HG02642 (cell line): ENCODE measurements around the gene KCTD14.
"Not testable (repeated sequence)": the region's sequence is repeated elsewhere in the genome, so short reads cannot be mapped to it uniquely, and the experiment has no call there.

Experiments used
- ATAC-seq: cut with Tn5 transposase; IDR thresholded peaks from one replicate; pipeline ENCODE4 v1.9.1; 2021; ENCODE audit warnings: mild to moderate bottlenecking; ENCODE audit not compliant: unreplicated experiment, poor library complexity

KCTD14 gene

DNA sequence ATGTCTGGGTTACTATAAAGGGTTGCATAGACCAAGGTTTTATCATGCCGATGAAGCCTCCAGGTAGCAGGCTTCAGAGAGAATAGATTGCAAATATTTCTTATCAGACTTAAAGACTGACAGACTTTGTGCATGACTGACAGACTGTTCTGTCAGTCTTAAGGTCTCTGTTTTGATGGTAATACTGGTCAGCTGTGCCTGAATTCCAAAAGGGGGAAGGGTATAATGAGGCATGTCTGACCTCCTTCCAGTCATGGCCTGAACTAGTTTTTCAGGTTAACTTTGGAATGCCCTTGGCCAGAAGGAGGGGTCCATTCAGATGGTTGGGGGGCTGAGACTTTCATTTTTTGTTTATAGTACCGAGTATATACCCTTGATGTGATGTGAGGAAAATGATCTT, 4.7 kb upstream of the KCTD14 start:
- no peak for ATAC-seq

DNA sequence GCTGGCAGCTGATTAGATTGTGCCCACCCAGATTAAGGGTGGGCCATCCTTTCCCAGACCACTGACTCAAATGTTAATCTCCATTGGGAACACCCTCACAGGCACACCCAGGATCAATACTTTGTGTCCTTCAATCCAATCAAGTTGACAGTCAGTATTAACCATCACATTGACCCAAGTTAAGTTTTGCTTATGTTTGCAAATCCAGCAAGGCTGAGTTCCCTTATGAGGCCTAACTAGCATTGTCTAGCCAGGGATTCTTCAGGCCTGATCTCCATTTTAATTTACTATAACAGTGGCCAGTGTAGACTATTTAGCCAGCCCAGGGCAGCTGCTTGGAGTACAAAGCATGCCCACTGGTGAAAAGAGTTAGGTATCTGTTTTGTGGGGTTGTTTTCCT, 2.3 kb upstream of the KCTD14 start:
- no peak for ATAC-seq

DNA sequence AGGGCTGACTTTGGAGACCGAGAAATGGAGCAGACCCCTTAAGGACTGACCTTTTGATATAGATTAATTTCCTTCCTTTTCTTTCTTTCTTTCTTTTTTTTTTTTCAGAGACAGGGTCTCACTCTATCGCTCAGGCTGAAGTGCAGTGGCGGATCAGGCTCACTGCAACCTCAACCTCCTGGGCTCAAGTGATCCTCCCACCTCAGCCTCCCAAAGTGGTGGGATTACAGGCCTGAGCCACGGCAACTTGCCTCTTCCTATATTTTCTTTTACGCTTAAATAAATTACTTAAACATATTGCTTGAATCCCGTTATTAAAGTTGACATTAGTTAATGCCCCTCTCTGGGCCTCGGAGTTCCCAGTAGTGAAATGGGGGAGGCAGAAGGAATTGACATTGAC, 350 bp upstream of the KCTD14 start:
- ATAC-seq, result no peak

DNA sequence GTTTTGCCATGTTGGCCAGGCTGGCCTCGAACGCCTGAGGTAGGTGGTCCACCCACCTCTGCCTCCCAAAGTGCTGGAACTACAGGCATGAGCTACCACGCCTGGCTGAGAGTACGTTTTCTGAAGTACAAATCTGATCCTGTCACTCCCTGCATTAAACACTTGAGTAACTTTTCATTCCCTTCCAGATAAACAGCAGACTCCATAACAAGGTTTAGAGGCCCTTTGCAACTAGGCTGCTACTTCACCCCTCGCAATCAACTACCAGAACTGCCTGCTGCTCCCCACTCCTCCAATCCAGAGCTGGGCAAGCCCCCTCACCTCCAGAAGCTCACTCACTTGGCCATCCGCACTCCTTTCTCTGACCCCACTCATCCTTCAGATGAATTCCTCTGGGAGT, 1.5 kb downstream of the KCTD14 start:
- no peak for ATAC-seq

DNA sequence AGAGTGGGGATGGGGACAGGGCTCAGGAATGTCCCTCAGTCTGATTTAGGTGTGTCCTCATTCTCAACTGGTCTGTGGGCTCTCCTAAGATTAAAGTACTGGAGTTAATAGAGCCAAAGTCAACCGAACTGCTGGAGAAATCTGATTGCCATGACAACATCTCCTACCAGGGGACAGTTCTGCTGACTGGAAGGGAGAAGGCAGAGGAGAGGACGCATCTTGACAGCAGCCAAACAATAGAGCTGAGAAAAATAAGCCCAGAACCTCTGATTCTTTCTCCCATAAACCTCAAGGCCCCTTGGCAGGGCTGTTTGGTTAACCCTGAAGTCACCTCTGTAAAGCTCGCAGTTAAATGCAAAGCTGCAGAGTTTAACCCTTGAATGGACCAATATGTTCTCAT, 2.8 kb downstream of the KCTD14 start:
- no peak for ATAC-seq

DNA sequence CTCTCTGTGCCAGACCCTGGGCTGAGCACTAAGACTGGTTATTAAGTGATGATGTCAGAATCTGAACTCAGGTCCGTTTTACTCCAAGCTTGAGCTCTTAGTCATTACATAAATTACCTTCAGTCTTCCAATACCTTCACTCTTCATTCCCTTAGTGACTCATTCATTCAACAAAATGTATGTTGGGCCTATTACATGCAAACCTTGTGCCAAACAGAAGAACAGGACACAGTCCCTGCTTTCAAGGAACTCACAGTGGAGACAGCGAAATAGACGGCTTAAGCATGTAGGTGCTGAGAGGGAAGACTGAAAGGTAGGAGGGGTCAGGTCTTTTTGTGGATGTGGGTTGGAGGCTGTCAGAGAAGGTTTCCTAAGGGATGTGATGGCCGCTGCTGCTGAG, 3.3 kb downstream of the KCTD14 start:
- no peak for ATAC-seq

DNA sequence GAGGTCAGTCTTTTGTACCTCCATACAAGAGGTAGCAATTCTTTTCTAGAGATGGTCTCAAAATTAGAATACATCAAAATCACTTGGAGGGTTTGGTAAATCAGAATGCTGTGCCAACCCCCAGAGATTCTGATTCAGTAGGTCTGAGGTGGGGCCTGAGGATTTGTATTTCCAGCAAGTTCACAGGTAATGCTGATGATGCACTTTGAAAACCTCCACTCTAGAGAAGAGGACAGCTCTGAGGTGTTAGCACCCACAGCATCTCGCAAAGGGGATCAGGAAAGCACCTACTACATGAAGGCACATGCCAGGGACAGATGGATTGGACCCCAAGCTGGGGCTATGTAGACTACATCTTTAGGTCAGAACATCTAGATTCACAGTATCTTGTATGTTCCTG, 7.2 kb downstream of the KCTD14 start:
- no peak for ATAC-seq

DNA sequence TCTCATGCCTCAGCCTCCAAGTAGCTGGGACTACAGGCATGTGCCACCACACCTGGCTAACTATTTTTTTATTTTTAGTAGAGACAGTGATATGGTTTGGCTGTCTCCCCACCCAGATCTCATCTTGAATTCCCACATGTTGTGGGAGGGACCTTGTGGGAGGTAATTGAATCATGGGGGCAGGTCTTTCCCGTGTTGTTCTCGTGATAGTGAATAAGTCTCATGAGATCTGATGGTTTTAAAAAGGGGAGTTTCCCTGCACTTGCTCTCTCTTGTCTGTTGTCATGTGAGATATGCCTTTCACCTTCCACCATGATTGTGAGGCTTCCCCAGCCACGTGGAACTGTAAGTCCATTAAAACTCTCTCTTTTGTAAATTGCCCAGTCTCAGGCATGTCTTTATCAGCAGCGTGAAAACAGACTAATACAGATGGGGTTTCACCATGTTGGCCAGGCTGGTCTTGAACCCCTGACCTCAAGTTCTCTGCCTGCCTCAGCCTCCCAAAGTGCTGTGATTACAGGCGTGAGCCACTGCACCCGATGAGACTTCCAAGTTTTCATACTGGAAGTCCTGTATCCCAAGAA, 8.0 kb downstream of the KCTD14 start:
- ATAC-seq, result not testable (repeated sequence)

DNA sequence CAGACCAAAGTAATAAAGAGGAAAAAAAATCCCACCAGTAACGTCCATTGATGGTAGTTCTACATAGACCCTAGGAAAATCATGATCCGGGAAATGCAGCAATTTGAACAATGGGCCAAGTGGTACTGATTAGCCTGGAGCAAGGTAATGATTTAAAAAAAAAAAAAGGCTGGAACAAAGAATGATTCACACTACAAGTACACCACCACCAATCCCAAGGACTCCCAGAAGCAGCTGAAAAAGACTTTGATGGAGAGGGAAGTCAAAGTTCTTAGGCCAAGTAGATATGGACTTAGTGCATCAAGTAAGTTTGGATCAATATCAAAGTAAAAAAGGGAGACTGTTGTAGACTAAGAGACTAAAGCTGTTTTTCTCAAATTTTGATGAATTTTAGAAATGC, 11.8 kb downstream of the KCTD14 start:
- ATAC-seq, result no peak

DNA sequence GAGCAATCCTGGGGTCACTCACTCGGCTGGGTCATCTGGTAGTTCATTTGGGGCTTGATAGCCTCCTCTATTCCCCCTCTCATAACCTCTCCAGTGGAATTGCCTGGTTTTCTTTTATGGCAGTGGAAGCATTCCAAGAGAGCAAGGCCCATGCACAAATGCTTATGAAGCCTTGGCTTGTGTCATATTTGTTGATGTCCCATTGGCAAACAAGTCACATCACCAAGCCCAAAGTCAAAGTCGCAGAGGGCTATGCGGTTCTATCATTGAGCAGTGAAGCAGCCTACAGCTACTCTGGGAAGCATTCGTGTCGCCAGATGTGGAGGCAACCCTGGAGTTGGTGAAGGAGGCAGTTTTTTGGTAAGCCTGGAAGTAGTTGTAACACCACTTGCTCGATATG, 12.3 kb downstream of the KCTD14 start:
- no peak for ATAC-seq

DNA sequence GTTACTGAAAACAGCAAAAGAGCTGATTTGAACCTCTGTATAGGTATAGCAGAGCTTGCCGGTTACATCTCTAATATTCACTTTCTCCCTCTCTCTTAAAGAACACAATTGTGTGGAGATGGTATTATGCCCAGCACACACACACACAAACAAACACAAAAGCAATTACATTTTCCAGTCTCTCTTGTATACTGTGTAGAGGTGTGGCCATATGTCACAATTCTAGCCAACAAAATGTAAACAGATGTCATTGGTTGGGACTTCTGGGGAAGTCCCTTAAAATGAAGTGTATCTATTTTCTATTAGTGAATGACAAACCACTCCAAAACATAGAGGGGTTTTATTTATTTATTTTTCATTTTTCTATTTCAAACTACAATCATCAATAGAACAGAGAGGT, 12.8 kb downstream of the KCTD14 start:
- ATAC-seq, result no peak

DNA sequence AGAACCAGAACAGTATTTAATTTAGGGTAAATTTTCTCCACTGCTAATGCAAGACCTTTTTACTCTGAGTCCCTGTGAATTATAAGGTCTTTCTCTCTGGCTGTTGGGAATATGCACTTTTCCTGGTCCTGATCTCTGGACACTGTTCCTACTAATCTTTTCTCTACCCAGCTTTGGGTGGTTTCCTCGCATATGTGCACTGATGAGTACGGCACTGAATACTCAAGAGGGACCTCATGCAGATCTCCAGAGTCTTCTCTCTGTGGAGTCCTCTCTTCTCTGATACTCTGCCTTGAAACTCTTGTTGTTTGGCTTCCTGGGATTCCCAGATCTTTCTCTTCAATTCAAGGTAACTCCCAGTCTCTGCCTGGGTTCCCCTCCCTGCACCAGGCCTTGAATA, 14.0 kb downstream of the KCTD14 start:
- no peak for ATAC-seq

DNA sequence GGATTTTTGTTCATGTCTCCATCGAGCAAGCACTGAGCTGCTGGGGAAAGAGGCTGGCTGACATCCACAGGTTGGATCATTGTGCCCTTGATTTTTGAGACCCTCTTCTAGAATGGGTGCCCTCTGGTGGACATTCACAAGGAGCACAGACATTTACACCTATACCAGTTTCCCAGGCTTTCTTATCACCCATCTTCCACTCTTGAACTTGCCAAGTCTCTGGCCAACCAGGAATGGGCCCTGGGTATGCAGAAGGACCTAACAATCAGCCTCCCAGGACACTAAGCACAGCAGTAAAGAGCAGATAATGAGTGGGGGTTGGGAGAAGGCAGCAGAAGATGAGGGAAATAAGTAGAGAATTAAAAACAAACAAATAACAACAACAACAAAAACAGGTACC, 22.9 kb downstream of the KCTD14 start:
- peak; percentile 56 for ATAC-seq

DNA sequence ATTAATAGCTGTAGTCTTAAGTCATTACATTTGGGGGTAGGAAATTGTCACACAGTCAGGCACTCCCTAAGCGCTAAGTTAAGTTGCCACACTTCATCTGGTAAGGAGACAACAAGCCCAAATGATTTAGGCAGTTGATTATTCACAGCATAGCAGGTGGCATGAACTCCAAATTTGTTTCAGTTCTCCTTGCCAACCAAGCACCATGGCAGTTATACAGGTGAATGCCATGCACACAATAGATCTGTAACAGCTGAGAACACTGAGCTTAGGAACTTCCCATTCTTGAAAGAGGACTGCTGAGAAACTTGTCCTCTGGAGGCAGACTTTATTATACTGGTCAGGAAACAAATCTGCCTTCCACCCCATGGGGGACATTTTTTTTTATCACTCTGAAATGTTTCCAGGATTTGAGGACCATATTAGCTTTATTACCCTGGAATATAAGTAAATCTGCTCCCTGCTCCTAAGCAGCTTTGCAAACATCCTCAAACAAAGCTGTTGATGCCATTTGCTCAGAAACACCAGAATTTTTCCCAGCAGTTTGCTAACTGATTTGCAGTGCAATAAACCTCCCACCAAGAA, 23.5 kb downstream of the KCTD14 start:
- no peak for ATAC-seq

DNA sequence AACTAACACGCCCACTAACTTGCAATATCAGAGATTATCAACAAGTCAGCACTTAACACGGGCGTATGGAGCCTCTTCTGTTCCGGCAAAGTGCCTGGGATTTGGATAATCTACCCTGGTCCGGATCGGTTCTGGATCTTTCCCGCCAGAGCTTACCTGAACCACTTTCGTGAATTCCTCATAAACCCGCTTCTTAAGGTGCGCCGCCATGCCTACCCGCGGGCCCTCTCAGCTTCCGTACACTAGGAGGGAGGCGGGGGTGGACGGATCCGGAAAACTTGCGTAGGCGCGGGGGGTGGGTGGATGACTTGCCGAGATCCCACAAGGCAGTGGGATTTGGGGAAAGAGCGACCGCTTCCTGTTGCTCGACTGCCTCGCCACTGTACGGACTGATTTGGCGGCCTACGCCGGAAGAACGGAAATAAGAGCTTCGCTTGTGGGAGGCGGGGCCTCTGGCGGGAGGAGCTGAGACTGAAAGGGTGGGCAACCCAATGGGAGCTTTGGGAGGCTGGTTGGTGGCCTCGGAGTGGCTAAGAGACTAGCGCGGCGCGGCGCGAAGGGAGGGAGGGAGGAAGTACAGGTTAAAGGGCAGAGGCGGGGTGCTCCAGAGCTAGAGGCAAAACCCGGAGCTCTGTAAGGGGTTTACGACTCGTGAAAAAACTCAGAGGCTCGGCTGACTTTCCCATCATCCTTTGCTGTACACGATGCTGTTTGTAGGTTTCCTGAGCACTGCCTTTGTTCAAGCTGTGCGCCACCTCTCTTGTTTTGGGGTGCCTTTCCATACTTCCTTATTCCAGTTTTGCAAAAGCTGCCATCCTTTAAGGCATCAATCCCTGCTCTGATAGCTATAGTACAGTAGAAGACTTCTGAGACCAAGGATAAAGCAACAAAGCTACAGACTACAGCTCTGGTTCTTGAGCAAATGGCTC, 28.4 kb downstream of the KCTD14 start, which contains the start of gene INTS4:
INTS4 (minus strand) TSS at position 235 of the 929 bp plus-strand sequence; CDS start at position 210, 25 bp downstream.
- ATAC-seq, result peak; percentile 99

DNA sequence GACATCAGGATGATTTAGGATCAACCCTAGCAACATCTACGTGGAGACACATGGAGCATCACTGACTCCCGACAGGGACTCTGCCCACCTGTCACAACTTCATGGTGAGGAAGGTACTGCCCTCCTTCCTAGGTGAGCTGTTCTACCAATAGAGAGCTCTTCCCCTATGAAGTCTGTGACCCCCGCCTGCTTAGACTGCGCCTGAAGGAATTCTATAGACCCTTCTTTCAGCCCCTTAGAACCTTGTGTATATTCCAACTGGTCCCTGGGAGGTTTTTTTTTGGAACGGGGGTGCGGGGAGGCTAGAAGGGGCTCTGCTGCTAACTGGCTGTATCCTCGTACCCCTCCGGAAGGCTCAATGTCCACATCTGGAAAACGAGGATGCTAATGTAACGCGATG, 29.2 kb downstream of the KCTD14 start:
- ATAC-seq, result no peak

DNA sequence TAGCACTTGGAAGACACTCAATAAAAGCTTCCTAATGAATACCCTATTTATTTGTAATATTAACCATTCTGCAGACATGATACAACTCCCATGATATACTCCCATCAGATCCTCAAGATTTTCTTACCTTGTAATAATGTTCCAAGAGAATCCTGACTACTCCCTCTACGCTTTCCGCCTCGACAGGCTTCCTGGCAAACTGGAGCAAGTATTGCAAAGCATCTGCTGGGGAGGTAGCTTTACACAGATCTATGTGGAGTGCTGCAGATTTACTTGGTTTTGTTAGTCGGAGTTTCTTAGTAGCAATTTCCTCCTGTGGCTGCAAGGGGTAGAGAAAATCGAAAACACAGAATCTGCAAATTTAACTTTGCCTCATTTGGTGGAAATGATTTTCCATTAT, 32.1 kb downstream of the KCTD14 start:
- ATAC-seq, result no peak

DNA sequence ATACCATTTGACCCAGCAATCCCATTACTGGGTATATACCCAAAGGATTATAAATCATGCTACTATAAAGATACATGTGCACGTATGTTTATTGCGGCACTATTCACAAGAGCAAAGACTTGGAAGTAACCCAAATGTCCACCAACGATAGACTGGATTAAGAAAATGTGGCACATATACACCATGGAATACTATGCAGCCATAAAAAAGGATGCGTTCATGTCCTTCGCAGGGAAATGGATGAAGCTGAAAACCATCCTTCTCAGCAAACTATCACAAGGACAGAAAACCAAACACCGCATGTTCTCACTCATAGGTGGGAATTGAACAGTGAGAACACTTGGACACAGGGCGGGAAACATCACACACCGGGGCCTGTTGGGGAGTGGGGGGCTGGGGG, 36.6 kb downstream of the KCTD14 start:
- not testable (repeated sequence) for ATAC-seq

DNA sequence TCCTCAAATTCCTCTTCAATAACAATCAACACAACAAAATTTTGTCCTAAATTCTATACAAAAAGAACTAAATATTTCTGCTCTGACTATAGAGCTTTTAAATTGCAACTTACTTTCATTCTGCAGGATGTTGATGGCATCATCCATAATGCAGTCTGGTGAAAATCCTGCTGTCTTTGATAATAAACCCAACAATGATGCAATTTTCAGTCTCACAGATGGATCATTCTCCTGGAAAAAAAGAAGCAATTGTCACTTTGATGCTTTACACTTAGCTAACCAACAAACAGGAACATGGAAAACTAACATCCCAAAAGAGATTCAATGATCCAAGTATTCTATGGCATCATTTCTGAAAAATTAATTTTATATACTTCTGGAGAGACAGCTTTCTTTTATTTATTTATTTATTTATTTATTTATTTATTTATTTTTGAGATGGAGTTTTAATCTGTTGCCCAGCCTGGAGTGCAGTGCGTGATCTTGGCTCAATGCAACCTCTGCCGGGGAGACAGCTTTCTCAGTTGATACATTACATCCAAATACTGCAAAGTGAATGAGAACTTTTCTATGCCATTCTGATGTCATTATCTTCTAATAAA, 41.6 kb downstream of the KCTD14 start:
- ATAC-seq, result no peak

DNA sequence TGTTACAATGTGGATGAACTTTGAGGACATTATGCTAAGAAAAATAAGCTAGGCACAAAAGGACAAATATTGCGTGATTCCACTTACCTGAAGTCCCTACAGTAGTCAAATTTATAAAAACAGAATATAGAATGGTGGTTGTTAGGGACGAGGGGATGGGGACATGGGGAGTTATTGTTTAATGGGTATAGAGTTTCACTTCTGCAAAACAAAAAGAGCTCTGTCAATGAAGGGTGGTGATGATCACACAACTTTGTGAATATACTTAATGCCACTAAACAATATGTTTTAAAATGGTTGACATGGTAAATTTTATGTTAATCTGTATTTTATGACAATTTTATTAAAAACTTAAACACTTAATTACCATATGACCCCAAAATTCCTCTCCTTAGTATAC, 54.7 kb downstream of the KCTD14 start:
- peak; percentile 44 for ATAC-seq

DNA sequence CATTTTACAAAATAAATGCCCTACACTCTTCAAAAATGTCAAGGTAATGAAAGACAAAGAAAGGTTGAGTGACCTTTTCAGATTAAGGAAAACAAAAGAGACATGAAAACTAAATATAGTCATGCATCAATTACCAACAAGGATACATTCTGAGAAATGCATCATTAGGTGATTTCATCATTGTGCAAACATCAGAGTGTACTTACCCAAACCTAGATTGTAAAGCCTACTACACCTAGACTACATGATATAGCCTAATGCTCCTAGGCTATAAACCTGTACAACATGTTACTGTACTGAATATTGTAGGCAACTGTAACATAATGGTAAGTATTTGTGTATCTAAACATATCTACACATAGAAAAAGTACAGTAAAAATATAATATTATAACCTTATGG, 55.3 kb downstream of the KCTD14 start:
- no peak for ATAC-seq
